Stimulated activated CD4-positive, alpha-beta T cell treated with anti-CD3 and anti-CD28 coated beads, Interleukin-4, amount 100 ng/mL, for 1 hour (primary cell): Measurements from ENCODE around the gene RNF14.

Experiments
- DNase-seq: peaks from one replicate; pipeline ENCODE4 v3.0.0-alpha.2; 2020

Gene RNF14

DNA sequence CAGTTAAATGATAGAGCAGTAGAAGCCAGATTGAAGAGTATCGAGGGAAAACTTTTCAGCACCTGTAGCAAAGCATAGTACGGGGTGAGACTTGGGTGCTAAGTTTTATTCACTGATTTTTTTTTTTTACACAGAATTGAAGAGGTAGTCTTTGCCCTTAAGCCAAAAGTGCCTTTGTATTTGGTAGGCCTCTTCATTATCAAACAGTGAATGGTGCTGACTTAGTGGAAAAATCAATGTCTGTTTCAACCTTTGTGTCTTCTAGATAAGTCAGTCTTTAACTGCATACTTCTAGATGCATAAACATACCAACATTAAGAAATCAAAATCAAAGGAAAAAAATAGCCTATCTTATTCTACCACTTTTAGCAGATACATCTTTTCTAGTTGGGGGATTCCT is 13.7 kb downstream of the RNF14 start:
- DNase-seq, result no peak

DNA sequence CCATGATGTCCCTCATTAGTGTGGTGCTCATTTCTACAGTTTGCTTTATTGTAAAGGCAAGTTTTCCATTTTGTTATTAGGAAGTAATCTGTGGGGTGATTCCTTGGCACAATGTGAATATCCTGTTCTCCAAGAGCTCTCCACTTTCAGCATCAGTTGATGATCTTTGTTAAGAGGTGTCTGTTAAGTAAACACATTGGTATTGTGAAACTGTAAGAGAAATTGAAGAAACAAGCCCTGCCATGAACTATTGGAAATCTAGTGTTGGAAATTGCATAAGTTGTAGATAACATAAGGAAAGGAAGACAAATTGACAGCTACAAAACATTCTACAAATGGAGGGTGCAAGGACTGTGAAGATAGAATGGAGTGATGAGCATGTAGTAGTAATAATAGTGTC is 17.2 kb downstream of the RNF14 start:
- no peak for DNase-seq

DNA sequence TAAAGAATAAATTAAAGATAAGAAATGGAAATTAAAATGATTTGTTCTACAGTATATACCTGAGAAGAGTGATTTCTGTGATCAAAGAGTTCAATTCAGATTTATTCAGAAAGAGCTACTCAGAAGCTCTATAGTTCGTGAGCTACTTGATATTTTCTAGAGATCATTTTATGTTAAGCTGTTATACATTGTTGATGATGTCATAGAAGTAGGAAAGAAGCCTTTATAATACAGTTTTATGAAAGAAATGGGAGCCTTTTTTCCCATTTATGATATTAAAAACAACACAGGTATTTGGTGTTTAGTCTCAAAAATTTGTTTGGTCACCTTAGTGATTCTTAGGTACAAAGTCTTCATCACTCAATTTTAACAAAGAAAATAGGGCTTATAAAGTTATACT is 20.8 kb downstream of the RNF14 start:
- no peak for DNase-seq

DNA sequence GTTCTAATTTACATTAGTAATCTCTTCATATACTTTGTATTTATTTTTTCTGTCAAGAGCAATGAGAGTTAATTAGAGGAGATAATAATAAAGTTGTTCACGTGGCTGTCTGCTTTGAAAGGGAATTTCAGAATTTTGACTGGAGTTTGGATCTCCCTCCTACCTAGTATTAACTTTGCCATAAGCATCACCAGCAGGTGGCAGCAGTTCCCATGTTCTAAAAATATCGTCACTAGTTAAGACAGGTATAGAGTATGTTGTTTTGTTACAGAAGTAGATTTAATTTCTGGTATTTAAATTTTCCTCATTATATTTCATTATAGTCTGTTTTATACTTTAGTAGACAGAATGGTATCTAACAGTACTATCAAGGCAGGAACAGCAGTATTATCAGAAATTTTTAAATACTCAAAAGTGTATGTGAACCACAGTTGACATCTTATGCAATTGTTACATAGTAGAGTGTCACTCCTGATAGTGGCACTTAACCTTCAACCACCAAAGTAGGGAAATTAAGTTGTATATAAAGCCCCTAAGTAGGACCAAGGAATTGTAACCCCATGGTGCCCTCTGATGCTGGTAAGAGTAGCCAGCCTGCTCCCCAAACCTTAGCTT is 23.6 kb downstream of the RNF14 start:
- DNase-seq, result peak; percentile 79

DNA sequence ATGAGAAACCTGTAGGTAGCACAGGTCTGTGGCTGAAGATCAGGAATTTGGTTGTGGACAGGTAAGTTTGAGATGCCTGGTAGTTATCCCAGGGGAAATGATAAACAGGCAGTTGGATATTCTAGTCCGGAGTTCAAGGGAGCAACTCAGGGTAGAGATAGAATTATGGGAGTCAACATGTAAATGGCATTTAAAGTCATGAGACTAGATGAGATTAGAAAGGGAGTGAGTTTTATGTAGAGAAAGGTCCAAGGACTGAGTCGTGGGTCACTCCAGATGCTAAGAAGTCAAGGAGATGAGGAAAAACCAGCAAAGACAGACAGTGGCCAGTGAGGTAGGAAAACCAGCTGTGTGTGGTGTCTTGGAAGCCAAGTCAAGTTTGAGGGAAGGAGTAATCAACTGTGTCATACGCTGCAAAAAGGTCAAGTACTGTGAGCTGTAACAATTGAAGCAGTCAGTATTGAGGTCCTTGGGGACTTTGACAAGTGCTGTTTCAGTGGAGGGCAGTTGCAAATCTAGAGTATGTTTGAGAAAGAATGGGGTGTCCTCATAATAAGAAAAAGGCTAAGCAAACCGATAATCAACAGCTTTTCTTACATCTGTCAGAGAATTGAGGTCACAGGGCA is 25.7 kb downstream of the RNF14 start:
- DNase-seq, result no peak

DNA sequence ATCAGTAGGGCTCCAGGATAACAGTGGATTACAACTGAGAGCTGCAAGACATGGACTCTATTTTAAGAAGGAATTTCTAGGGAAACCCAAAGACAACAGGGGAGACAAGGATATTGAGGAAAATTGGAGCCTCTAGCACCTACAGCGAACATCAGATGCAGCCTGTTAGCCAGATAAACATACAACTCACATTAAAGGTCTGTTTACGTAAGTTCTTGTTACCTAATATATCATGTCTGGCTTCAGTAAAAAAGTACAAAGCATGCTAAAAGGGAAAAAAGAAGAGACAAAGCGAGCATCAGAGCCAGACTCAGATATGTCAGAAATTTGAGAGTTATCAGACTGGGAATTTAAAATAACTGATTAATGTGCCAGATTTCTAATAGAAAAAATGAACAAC is 26.8 kb downstream of the RNF14 start:
- DNase-seq, result no peak

DNA sequence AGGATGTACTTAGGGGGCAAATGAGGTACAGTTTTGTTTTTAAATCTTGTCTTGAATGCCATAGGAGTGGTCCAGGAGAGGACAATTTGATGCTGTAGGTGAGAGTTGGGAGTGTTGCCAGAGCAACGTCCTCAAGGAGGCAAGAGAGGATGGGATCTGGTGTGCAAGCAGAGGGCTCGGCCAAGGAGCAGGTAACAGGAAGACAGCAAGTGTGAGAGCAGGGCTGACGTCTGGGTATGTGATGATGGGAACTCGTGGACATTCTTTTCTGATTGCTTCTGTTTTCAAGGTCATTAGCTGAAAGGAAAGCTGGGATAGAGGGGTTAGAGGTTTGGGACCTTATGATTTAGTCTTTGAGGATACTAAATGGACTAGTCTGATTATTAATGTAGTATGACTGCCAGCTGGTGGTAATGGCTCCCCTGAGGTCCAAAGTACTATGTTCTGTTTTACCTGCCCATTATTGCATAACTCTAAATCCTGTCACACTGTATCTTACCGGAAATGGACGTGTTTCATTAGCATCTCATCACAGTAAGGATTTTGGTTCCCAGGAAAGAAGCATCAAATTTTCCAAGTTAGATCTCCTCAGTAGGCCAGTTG is 28.6 kb downstream of the RNF14 start:
- no peak for DNase-seq

DNA sequence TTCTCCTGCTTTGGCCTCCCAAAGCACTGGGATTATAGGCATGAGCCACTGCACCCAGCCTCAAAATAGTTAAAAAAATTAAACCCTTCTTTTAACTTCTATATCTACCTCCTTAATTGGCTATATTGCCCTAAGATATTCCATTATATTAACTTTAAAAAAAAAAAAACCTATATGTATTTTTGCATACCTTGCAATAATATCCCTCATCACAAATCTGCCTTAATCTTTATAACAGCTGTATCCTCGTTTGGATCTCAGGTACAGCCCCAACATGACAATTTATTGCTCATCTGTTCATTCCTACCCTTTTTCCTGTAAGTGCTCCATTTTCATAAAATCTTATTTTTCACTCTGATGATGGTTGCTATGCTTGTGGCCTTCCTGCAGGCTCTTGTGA is 31.3 kb downstream of the RNF14 start:
- DNase-seq, result no peak

DNA sequence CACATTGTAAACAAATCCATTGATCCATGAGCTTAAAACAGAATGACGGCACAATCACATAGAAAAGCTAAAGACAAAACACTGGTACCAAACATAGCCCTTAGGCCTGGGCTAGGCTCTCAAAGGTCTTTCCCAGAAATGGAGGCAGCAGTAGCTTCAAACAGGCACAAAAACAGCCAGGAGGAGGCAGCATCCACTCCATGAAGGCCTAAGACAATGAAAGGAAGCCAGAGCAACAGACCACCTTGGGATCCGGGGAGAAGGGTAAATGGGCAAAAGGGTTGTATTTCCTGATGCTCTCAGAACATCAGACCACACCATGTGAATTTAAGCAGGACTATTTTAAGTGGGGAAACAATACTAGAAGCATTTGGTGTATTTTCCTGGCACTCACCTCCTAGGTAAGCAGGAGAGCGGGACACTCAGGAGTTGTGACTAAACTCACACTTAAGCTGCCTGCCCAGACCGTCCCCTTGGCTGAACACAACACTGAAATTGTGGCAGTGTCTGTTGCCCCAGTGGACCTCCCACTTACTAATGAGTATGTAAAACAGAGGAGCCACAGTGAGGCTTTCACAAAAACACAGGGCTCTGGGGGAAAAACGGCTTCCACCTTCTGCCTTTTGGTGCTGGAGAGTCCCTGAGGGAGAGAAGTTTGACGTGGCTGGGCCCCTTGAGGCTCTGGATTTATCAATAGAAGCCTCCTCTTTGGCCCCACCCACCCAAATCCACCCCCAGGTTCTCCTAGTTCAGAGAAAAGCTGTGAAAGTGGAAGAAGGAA is 32.0 kb downstream of the RNF14 start:
- no peak for DNase-seq

DNA sequence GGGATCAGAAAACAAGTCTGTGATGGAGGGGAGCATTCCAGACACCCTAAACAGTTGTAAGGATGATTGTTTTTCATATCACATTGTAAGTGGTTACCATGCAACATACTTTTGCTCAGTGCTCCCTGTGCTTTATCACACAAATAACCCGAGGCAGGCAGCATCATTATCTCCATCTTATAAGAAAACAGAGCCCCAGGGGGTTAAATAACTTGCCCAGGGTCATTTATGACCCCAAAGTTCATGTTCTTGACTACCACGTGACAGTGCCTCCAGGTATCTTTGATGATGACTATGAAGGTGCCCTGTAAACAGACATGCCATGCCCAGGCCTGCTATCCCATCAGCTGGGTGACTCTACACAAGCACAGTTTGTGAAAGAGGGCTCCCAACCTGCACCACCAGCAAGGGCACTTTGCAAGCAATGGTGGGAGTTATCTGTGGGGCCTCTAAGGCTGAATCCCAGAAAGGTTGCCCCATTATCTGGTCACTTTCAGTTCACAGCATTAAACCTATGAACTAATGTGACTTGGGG is 34.4 kb downstream of the RNF14 start:
- no peak for DNase-seq

DNA sequence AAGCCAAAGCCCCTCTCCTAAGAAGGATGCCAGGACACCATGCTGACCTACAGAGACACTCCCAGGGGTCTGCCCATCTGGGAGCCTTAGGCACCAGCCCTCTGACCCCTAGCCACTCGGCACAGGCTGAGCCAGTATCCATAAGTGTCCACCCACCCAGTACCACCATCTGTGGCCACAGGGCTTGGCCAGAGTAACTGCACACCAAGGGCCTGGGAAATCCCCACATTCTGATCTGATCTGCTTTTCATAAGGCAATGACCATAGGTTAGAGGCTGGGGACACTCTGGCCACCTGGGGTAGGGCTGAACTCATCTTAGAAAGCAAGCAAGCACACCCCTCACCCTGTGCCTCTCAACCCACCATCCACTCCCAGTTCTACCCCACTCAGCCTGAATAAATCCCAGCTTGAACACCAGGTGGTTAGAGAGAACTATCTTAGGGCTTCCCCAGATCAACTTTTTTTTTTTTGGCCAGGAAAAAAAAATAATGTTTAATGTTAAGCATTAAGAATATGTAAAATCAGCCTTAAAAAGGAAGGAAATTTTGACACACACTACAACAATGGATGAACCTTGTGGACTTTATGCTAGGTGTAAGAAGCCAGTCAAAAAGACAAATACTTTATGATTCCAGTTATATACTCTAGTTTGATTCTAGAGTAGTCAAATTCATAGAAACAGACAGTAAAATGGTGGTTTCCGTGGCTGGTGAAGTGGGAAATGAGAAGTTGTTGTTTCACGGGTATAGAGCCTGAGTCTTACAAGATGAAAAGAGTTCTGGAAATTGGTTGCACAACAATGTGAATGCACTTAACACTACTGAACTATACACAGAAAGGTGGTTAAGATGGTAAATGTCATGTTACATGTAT is 37.7 kb downstream of the RNF14 start:
- DNase-seq, result no peak

DNA sequence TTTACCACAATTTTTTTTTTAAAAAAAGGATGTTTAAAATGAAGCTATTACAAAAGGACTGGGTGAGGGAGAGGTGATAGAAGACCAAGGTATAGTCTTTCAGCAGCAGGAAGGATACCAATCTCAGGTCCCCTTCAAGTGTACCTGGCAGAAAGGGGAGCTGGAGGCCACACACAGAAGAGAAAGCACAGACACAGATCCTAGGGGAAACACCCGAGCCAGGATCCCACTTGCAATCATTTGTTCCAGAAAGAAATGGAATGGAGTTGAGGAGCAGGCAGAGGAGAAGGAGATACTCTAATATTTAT is 38.3 kb downstream of the RNF14 start:
- DNase-seq, result no peak

DNA sequence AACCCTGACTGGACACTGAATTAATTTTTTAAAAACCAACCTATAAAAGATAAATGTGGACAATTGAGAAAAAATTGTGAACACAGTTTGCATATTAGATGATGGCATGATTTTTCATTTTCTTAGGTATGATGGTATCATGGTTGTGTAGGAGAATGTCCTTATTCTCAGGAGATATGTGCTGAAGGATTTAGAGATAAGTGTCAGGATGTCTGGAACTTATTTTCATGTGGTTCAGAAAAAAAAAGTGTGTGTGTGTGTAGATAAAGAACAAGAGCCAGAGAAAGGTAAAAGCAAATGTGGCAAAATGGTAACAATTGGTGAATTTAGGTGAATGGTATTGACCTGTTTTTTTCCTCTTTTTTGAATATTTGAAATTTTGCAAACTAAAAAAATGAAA is 39.9 kb downstream of the RNF14 start:
- no peak for DNase-seq

DNA sequence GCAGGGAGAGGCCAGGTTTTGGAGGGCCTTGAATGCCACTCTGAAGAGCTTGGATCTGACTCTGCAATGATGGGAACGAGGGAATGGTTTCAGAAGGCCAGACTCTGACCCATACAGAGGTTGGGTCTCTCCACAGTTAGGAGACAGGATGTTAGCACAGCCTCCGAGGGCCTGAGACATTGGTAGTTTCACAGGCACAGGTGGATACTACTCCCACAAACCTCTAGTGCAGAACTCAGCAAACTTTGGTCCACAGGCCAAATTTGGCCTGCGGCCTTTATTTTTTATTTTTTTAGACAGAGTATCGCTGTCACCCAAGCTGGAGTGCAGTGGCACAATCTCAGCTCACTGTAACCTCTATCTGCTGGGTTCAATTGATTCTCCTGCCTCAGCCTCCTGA is 41.0 kb downstream of the RNF14 start:
- no peak for DNase-seq

DNA sequence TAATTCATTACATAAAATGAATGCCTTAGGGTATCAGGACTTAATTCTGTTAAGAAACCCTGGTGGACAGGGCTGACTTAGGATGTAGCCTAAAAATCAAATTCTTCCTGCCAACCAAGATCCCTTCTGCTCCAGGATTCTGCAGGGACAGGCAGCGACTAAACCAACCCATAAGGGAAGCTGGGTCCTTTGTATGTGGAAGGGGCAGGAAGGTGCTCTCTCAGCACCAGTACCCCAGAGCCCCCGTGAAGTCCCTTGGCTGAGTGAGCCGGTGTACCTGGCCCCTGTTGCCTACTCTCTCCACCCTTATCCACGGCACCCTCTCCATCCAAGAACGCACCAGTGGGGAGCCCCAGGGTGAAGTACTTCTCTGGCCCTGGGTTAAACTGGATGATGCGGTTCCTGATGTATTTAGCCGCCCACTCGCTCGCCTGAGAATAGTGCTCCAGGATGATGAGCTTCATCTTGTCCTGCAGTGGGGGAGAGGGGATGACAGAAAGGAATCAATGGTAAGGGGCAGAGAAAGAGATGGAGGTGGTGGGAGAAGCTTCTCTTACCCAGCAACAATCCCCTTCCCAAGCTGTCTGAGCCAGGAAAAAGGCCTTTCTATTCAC is 42.8 kb downstream of the RNF14 start:
- DNase-seq, result peak; percentile 33

DNA sequence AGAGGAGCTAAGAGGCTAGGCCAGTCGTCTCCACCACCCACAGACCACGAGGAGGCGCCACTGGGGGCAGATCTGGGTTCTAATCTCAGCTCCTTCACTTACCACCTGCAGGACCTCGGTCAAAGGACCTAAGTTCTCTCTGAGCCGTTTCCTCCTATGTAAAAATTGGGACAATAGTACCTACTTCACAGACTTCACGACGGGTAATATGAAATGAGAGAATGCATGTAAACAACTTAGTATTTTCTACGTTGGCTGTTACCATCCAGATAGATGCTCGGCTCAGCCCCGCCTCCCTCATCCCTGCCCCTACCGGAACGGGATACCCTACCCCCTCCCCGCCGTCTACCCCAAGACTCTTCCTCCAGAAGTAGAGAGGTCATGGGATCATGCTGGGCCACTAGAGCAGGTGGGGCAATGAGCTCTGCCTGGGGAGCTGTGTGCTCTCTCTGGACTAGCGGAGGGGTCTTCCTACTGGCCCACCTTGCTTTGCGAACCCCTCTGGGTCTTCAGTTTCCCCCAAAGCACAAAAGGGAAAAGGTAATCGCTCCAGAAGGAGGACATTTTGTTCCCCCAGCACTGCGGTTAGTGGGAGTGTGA is 43.4 kb downstream of the RNF14 start:
- DNase-seq, result peak; percentile 73

DNA sequence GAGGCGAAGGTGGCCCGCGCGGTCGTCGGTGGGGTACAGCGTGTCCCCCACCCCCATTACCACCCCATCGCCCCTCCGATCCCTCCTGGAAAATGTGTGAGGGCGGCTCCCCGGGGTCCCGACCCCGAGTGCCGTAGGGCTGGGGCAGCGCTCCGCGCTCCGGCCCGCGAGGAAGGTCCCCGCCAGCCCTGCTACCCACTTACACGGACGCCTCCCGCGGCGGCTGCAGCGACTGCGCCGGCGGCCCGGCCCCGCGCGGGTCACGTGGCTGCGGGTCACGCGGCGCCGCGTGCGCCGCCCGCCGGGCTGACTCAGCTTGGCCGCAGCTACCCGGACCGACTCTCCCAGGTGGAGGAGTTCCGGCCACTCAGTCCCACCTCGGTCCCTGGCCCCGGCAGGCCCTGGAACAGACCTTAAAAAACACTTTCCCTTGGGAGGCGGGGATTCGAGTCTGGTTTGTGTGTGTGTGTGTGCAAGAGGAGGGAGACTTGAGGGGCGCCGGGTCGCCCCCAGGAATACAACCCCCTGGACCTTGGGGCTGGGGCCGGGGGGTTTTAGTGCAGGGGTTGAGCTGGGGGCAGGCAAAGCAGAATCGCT is 44.0 kb downstream of the RNF14 start, which contains the start of gene GNPDA1:
TSS of gene GNPDA1 (minus strand) at position 236 of the 597 bp plus-strand sequence. CDS start 992 bp downstream, outside the sequence.
- peak; percentile 68 for DNase-seq

DNA sequence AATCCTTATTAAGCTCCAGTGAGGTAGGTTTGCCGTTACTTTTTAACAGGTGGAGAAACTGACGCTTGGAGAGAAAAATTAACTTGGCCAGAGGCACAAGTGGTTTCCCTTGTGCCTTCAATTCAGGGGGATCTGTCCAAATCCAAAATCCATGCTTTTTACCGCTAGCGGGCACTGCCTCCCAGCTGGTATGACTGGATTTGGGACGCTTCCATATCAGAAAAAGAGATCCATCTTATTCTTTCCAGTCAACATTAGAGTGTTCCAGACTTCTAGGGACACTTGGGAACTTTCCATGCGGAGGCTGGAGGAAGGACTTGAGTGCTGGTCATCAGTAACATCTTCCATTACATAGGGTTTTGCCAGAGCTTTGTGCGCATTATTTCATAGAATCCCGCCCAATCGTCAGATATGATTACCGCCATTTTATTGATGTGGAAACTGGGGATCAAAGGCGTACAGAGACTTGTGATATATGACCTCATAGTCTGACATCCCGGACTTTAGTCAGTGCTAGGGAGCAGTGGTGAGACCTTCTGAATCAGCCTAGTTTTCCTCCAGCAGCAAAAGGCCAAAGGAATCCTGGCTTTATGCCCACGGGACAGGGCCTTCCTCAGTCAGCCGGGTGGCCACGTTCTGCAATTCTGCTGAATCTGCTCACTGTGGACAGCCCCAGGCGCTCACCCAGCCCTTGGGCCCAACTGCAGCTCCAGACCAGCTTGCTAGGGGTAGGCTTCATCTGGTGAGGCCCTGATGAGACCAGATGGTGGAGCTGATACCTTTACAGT is 45.0 kb downstream of the RNF14 start:
- DNase-seq, result no peak

DNA sequence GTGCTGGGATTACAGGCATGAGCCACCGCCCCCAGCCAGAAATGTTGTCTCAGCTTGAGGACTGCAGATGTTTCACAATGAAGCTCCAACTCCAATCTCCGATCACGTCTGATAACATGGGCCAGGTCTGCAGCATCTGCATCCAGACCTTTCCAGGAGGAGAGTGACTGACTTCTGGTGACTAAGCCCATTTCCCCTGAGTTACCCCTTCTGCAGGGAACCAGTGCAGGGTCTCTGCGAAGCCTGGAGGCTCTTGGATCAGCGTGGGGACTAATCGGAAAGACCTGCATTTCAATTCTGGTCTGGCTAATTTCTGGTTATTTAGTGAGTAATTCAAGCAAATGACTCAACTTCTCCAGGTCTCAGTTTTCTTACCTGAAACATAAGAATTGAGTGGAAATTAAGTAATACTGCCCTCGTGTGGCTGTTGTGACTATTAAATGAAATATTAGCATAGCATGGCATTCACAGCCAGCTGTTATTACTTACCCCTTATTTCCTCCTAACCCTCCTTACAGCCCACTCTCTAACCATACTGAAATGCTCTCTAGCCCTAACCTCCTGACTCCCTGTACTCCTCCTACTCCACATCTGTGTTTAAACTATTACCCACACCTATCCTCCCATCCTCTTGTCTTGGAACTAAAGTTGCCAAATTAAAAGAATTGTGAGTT is 46.1 kb downstream of the RNF14 start:
- peak; percentile 34 for DNase-seq
